Prostate gland (tissue), 2 donors: ENCODE measurements around the gene ARID3C.

Experiments used
- CTCF ChIP-seq, 4 experiments: fragments of 200-600 bp in 2 of 4; fragments of 450-650 bp in 2 of 4; sonication (generic) in 2 of 4; IDR thresholded peaks; 1 replicate in 3 of 4; 2 replicates in 1 of 4; pipeline ENCODE4 v1.5.1; 2016 to 2019; ENCODE audit warnings: antibody characterized with exemption in 4 of 4, mild to moderate bottlenecking in 2 of 4, moderate library complexity in 2 of 4
- POLR2A ChIP-seq: fragments of 450-650 bp; IDR thresholded peaks from one replicate; pipeline ENCODE4 v1.6.1; 2016; ENCODE audit warnings: antibody characterized with exemption, mild to moderate bottlenecking
- POLR2AphosphoS5 ChIP-seq: sonication (generic); formaldehyde crosslinking; IDR thresholded peaks from one replicate; pipeline ENCODE4 v1.6.1; 2017; ENCODE audit warnings: antibody characterized with exemption

- TF ChIP-seq CTCF (IDR thresholded peaks at IDR 0.05): no peak
- TF ChIP-seq POLR2AphosphoS5: peak; percentile 46
- TF ChIP-seq POLR2A: no peak
These were observed 52.8 kb downstream of the ARID3C start for GRCh38 chr9:34575862-34576596.
